Stimulated activated effector memory CD8-positive, alpha-beta T cell treated with anti-CD3 and anti-CD28 coated beads, Interleukin-12 subunit alpha, Interleukin-12 subunit beta, amount 100 ng/mL, for 72 hours (primary cell): ENCODE measurements around the gene RABGAP1L.
"Not testable (repeated sequence)": the region's sequence is repeated elsewhere in the genome, so short reads cannot be mapped to it uniquely, and the experiment has no call there.

ENCODE experiments used
- ATAC-seq: fragments of 150-1000 bp; cut with Tn5 transposase; 2 replicates; pipeline ENCODE4 v1.10.0; 2021
- DNase-seq, 2 donors: peaks; one replicate each; pipeline ENCODE4 v3.0.0; 2021 to 2022; ENCODE audit warnings: low spot score in 2 of 2
- H3K27ac Mint-ChIP-seq: one replicate; pipeline ENCODE4 v1.8.0; 2022; ENCODE audit warnings: mild to moderate bottlenecking, mixed read lengths
- H3K36me3 Mint-ChIP-seq: one replicate; pipeline ENCODE4 v1.8.0; 2022; ENCODE audit warnings: mild to moderate bottlenecking, mixed read lengths
- H3K4me1 Mint-ChIP-seq: one replicate; pipeline ENCODE4 v1.8.0; 2022; ENCODE audit warnings: mixed read lengths
- H3K4me3 Mint-ChIP-seq: one replicate; pipeline ENCODE4 v1.8.0; 2022; ENCODE audit warnings: mild to moderate bottlenecking, mixed read lengths
- H3K9me3 Mint-ChIP-seq: one replicate; pipeline ENCODE4 v1.8.0; 2022; ENCODE audit warnings: mixed read lengths

The RABGAP1L gene

DNA sequence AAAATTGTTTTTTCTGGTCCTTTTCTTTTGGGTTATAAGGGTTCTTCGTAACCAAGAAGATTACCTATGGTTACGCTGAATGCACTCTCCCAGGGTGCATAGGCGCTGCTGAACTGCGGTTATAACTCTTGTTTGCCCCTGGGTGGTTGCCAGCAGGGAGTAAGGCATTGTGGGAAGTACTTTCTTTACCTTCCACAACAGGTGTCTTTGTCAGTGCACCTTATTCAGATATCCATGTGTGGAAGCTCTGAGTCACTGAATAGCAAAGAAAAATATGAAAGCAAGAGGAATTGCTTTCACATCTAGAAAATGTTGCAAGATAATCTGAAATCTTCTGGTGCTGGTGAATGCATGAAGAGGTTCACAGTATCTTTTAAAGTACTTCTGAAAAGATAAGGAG lies 716.0 kb downstream of the RABGAP1L start:
- Mint-ChIP-seq H3K27ac (no peak overlapping the region), H3K9me3 (no peaks in the 10 kb centered on the region), H3K4me3 (no peak overlapping the region), H3K4me1 (peaks cover 5% of the 10 kb centered on the region), H3K36me3 (no peaks in the 10 kb centered on the region)
- ATAC-seq: no peak
- no peak for DNase-seq

- Mint-ChIP-seq H3K27ac (no peak overlapping the region), H3K9me3 (no peaks in the 10 kb centered on the region), H3K36me3 (peaks cover 8% of the 10 kb centered on the region), H3K4me1 (peaks cover 5% of the 10 kb centered on the region), H3K4me3 (no peak overlapping the region)
- DNase-seq (no peak), ATAC-seq (no peak)
These were observed 717.9 kb downstream of the RABGAP1L start for GRCh38 chr1:174877208-174877673.

- H3K4me3 Mint-ChIP-seq: no peak overlapping the region
- no peak overlapping the region for H3K27ac Mint-ChIP-seq
- ATAC-seq (no peak), DNase-seq (no peak)
- H3K36me3 Mint-ChIP-seq: peaks cover 8% of the 10 kb centered on the region
- no peaks in the 10 kb centered on the region for H3K9me3 Mint-ChIP-seq
- peaks cover 5% of the 10 kb centered on the region for H3K4me1 Mint-ChIP-seq
These were observed 720.9 kb downstream of the RABGAP1L start for GRCh38 chr1:174880171-174880570.

- Mint-ChIP-seq H3K9me3 (no peaks in the 10 kb centered on the region), H3K27ac (no peak overlapping the region), H3K36me3 (peaks cover 8% of the 10 kb centered on the region), H3K4me3 (no peak overlapping the region), H3K4me1 (no peaks in the 10 kb centered on the region)
- DNase-seq (no peak), ATAC-seq (no peak)
These were observed 724.1 kb downstream of the RABGAP1L start for GRCh38 chr1:174883409-174883808.

GRCh38 chr1:174884038-174884437 lies 724.7 kb downstream of the RABGAP1L start:
- Mint-ChIP-seq H3K4me1 (no peaks in the 10 kb centered on the region), H3K36me3 (peaks cover 8% of the 10 kb centered on the region), H3K9me3 (no peaks in the 10 kb centered on the region), H3K4me3 (no peak overlapping the region), H3K27ac (no peak overlapping the region)
- ATAC-seq: no peak
- no peak for DNase-seq

DNA sequence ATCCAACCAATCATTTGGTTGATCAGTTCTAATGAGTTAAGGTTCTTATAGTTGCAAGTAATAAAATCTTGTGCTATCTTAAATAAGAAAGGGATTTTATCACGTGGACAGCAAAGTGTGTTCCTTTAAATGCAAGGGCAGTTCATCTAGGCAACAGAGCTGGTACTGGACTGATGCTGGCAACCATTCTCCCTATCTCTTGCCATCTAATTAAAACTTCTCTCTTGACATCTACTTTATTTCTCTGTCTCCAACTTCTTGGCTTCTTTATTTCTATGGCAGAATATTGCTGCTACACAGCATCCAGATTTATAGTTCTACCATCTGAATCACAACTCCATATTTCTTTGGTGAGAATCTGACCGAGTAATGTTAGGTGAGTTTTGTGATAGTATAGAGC lies 725.2 kb downstream of the RABGAP1L start:
- ATAC-seq (no peak), DNase-seq (no peak)
- H3K4me1 Mint-ChIP-seq: no peaks in the 10 kb centered on the region
- H3K27ac Mint-ChIP-seq: no peak overlapping the region
- no peak overlapping the region for H3K4me3 Mint-ChIP-seq
- no peaks in the 10 kb centered on the region for H3K9me3 Mint-ChIP-seq
- peaks cover 8% of the 10 kb centered on the region for H3K36me3 Mint-ChIP-seq

GRCh38 chr1:174890024-174890423 lies 730.7 kb downstream of the RABGAP1L start:
- no peaks in the 10 kb centered on the region for H3K9me3 Mint-ChIP-seq

DNA sequence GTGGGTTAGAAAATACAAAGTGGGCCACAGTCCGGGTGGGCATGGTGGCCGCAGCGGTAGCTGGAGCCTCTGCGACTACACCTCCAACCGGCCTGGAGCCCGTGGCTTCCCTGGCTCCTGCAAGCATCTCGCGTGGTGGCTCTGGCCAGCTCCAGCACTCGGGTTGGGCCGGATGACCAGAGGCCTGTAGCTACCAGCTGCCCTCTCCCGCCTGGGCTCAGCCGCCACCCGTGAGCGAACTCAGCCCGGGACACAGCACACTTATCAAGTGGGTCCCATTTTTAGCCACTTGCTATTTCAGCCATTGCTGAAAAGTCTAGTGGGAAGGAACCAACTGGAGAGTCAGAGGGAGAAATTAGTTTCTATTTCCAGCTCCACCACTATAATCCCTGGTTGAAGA lies 732.7 kb downstream of the RABGAP1L start:
- no peaks in the 10 kb centered on the region for H3K36me3 Mint-ChIP-seq
- DNase-seq: no peak
- no peaks in the 10 kb centered on the region for H3K4me1 Mint-ChIP-seq
- no peak for ATAC-seq
- H3K4me3 Mint-ChIP-seq: no peak overlapping the region
- H3K9me3 Mint-ChIP-seq: no peaks in the 10 kb centered on the region
- H3K27ac Mint-ChIP-seq: no peak overlapping the region

More at GRCh38 chr1:174890024-174890423, 730.7 kb downstream of the RABGAP1L start:
- DNase-seq (no peak), ATAC-seq (no peak)
- H3K4me1 Mint-ChIP-seq: no peaks in the 10 kb centered on the region
- no peak overlapping the region for H3K27ac Mint-ChIP-seq
- no peak overlapping the region for H3K4me3 Mint-ChIP-seq
- no peaks in the 10 kb centered on the region for H3K36me3 Mint-ChIP-seq

- Mint-ChIP-seq H3K27ac (peak overlapping the region; percentile 26), H3K36me3 (no peaks in the 10 kb centered on the region), H3K9me3 (no peaks in the 10 kb centered on the region), H3K4me1 (no peaks in the 10 kb centered on the region), H3K4me3 (no peak overlapping the region)
- ATAC-seq (no peak), DNase-seq (no peak)
These were observed 734.9 kb downstream of the RABGAP1L start for GRCh38 chr1:174894117-174894762.

DNA sequence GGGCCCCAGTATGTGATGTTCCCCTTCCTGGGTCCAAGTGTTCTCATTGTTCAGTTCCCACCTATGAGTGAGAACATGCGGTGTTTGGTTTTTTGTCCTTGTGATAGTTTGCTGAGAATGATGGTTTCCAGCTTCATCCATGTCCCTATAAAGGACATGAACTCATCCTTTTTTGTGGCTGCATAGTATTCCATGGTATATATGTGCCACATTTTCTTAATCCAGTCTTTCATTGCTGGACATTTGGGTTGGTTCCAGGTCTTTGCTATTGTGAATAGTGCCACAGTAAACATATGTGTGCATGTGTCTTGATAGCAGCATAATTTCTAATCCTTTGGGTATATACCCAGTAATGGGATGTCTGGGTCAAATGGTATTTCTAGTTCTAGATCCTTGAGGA lies 736.3 kb downstream of the RABGAP1L start:
- H3K36me3 Mint-ChIP-seq, DNase-seq, H3K4me1 Mint-ChIP-seq, H3K9me3 Mint-ChIP-seq, ATAC-seq, H3K4me3 Mint-ChIP-seq, H3K27ac Mint-ChIP-seq: not testable (repeated sequence)

DNA sequence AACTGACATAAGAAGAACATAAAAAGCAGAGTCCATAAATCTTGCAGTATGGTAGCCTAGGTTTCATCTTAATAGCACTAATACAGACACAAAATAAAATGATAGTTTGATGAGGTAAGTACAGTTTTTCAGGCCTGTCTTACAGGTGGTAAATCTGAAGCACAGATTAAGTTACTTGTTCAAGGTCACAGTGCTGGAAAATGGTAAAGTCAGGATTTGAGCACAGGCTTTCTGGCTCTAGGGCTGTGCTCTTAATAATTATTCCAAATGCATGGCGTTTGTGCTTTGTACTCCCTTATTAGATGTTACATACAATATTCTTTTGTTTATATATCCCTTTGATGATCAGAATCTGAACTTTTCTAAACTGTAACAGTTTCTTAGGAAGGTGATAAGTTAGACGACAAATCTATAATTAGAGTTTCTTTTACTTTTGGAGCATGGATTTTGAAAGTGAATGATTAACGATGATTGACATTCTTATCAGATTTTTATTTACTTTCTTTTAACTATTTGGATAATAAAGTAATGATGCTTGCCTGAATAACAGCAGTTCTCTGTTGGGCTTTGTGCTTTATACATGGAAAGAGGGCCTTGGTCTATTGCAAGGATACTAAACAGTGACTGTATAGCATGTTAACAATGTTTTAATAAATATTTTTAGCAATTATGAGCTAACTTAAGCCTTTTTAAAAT lies 738.9 kb downstream of the RABGAP1L start:
- Mint-ChIP-seq H3K4me1 (no peaks in the 10 kb centered on the region), H3K36me3 (no peaks in the 10 kb centered on the region), H3K9me3 (peaks cover 5% of the 10 kb centered on the region), H3K27ac (no peak overlapping the region), H3K4me3 (no peak overlapping the region)
- no peak for DNase-seq
- no peak for ATAC-seq

DNA sequence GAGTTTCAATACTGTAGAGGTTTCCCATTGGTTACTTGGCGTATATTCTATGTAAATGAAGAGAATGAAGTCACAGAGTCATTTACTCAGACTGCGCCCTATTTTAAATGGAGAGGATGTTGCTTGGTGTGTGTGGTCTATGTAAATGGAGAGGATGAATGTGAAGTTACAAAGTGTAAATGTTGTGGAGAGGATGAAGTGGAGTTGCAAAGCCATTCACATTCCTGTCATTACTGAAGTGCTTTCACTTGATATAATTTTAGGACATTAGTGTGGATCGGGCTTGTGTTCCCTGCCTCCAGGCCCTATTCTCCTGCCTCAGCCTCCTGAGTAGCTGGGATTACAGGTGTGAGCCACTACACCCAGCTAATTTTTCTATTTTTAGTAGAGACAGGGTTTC lies 741.0 kb downstream of the RABGAP1L start:
- Mint-ChIP-seq H3K4me3 (no peak overlapping the region), H3K9me3 (peaks cover 5% of the 10 kb centered on the region), H3K27ac (no peak overlapping the region), H3K4me1 (no peaks in the 10 kb centered on the region), H3K36me3 (no peaks in the 10 kb centered on the region)
- DNase-seq (no peak), ATAC-seq (no peak)

- no peaks in the 10 kb centered on the region for H3K36me3 Mint-ChIP-seq
- no peak for ATAC-seq
- no peak for DNase-seq
- no peak overlapping the region for H3K27ac Mint-ChIP-seq
- H3K9me3 Mint-ChIP-seq: peaks cover 8% of the 10 kb centered on the region
- no peak overlapping the region for H3K4me3 Mint-ChIP-seq
- H3K4me1 Mint-ChIP-seq: no peaks in the 10 kb centered on the region
These were observed 743.3 kb downstream of the RABGAP1L start for GRCh38 chr1:174902531-174903099.

- ATAC-seq (no peak), DNase-seq (no peak)
- Mint-ChIP-seq H3K4me3 (no peak overlapping the region), H3K4me1 (peaks cover 17% of the 10 kb centered on the region), H3K27ac (peak overlapping the region; percentile 63), H3K9me3 (no peaks in the 10 kb centered on the region), H3K36me3 (no peaks in the 10 kb centered on the region)
These were observed 752.3 kb downstream of the RABGAP1L start for GRCh38 chr1:174911606-174912005.

DNA sequence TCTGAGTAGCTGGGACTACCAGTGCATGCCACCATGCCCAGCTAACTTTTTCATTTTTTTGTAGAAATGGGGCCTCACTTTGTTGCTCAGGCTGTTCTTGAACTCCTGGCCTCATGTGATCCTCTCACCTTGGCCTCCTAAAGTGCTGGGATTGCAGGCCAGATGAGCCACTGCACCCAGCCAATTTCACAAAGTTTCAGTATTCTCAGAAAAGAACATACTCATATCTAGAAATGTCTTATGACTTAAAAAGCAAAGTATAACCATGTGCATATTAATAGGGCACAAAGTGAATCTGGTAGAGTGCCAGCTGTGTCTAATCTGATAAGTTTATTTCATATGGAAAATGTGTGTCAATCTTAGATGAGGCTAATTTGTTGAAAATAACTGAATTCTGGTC lies 752.9 kb downstream of the RABGAP1L start:
- H3K9me3 Mint-ChIP-seq: no peaks in the 10 kb centered on the region
- DNase-seq (peak; percentile 12 to 51), ATAC-seq (peak; percentile 94)
- peak overlapping the region; percentile 63 for H3K27ac Mint-ChIP-seq
- H3K4me3 Mint-ChIP-seq: no peak overlapping the region
- H3K4me1 Mint-ChIP-seq: peaks cover 17% of the 10 kb centered on the region
- H3K36me3 Mint-ChIP-seq: no peaks in the 10 kb centered on the region
